NCI-H1092 treated with DMSO at 0.1 percent for 48 hours (cell line): ENCODE data around the gene CRIP2.

Experiments used
- DNase-seq: peaks from one replicate; lab custom pipeline; 2025; lab: John Stamatoyannopoulos, UW

Gene CRIP2

GRCh38 chr14:105476831-105477659 lies 2.4 kb downstream of the CRIP2 start:
- peak; percentile 65 for DNase-seq

GRCh38 chr14:105477660-105478397 lies 3.2 kb downstream of the CRIP2 start:
- DNase-seq: no peak

- DNase-seq: no peak
Measured at GRCh38 chr14:105478398-105479251, 4.0 kb downstream of the CRIP2 start.

DNA sequence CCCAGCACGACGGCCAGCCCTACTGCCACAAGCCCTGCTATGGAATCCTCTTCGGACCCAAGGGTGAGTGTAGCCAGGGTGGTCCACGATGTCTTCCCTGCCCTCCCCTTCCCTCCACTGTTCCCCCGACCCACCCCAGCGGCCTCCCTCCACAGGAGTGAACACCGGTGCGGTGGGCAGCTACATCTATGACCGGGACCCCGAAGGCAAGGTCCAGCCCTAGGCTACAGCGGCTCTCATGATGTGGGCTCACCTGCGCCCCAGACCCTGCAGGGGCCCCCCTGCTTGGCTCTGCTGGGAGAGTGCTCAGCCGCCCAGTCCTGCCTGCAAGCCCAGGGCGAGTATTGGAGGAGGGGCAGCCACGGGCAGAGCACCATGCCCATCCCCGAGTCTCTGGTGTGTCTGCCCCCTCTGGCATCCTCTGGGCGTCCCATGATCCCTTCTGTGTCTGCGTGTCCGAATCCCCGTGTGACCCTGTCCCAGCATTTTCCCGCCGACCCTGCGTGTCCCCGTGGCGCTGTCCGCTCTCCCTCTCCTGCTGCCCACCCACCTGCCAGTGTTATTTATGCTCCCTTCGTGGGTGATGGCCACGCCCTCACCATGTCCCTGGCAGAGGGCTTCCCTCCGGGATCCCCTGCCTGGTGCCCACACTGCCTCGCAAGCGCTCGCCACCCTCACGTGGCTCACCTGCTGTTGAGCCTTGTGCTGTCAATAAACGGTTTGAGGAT lies 5.0 kb downstream of the CRIP2 start:
- no peak for DNase-seq

DNA sequence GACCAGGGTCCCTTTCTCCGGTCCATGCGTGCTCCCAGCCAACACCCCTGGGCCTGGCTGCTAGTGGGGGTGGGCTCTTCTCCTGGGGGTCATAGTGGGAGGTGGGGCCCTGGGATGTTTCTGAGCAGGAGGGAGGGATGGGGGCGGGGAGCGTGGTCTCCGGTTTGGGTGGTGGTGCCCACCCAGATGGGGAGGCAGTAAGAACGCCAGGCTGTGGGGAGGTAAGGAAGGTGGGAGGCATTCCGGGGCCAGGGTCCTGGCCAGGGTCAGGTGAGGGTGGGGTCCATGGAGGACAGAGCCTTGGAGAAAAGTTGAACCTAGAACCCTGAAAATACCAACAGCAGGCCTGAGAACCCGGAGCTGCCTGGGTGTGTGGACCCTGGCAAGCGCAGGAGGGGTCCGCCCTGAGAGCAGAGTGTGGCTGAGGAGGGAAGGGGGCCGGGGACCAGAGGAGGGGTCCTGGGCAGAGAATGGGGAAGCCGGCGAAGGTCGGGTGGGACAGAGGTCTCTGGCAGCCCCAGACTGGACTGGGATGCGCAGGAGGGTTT lies 5.7 kb downstream of the CRIP2 start:
- no peak for DNase-seq

- peak; percentile 97 for DNase-seq
Measured at GRCh38 chr14:105480807-105481801, 6.5 kb downstream of the CRIP2 start.

DNA sequence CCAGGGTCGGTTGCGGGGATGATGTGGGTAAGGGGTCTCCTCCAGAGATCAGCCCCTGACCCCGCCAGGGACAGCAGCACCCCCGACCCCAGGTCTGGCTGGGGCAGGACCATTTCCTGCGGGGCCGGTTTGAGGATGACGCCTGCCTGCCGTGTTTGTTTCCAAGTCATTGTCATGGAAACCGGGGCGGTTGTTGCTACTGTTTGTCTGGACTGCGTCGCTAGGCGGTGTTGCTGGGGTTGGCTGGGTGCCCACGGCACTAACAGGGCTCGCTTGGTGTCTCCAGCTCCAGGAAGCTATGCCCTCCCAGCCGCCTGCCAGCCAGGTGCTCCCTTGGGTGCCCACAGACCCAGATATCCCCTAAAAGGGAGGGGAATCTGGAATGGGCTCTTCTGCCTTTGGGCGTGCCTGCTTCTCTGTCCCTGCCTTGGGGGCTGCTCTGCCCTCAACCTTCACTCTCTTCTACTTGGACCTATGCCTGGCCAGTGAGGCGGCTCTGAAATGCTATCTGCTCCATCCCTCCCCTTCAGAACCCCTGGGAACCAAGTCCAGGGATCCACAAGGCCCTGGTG lies 7.4 kb downstream of the CRIP2 start:
- DNase-seq: peak; percentile 94

DNA sequence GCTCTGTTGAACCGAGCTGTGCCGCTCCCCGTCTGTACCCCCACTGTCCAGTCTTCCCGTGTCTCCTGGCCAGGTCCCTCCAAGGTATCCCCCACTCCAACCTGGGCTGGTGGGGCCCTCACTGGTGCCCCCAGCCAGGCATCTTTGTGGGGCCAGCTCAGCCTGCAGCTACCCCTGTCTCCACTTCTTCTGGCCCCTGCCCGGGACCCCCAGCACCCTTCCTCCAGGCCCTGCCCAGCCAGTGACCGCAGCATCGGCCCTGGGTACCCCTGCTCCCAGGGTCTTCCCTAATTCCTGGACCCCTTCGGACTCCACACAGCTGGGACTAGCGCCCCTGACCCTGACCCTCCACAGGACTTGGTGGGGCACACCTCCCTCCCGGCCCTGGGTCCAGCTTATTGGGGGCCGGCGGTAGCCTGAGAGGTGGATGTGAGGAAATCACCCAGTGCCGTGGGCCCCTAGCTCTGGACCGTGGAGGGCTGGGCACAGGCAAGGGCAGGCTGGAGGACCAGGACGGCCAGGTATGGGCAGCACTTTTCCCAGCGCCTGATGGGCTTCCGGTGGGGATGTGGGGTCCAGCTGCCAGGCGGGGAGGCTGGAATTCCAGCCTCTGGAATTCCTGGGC lies 8.0 kb downstream of the CRIP2 start:
- DNase-seq: no peak

DNA sequence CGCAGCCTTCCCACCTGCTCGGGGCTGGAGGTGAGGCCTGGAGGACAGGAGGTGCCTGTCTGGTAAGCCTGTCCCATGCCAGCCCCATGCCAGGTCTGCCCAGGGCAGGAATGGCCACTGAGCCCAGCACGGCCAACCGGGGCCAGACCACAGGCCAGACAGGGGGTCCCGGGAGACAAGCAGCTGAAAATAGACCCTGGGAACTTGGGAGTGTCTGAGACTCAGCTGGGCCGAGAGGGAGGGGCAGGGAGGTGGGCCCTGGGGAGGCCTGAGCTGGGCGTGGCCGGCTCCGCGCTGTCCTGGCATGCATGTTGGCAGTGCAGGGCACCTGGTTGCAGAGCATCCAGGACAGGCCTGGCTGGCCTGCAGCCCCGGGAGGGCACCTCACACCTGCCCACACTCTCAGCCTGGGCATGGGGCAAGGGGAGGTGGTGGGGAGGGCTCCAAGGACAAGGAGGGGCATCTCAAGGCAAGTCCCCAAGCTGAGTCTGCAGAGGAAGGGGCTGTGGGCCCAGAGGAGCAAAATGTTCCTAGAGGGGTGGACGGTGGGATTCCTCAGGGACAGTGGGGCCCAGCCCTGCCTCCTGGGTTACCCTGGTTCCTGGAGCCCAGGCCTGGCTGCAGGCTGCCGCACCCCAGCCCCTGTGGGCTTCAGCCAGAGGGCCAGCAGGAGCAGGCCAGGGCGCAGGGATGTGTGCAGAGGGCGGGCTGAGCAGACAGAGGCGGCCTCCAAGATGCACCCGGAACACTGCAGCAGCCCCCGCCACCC lies 8.9 kb downstream of the CRIP2 start:
- DNase-seq: no peak

DNA sequence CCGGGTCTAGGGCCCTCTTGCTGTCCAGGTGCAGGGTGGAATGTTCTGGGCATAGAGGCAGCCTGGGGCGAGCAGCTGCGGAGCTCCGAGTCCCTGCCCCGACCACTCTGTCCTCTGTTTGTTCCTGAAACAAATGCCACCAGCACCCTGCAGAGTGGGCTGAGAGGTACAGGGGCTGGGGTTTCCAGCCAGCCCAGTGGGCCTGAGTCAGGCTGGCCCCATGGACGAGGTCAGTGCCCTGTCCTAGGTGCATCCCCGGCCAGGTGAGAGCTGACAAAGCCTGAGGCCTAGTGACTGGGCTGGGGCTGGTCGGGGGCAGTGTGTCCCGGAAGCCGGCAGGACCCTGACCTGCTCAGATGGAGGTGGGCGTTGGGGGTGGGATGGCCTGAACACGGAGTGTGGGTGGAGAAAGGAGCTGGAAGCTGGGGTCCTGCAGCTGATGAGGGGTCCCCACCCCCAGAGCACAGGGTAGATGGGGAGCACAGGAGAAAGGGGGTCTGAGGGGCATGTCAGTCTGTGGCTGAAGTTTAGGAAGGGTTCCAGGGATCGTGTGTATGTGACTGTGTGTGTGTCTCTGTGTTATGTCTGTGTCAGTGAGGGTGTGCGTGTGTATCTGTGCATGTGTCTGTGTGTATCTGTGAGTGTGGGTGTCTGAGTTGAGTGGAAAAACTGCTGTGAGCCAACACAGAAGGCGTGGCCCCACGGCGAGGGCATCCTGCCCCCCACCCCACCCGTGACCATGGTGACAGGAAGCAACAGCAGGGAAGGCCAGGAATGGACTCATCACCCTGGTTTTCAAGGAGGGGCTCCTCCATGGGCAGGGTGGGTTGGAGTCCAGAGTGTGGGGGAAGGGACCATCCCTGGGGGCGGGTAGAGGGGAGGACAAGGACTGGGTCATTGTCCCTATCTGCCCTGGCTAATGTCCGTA lies 9.7 kb downstream of the CRIP2 start:
- DNase-seq: peak; percentile 37

- DNase-seq: no peak
Measured at GRCh38 chr14:105484997-105485393, 10.4 kb downstream of the CRIP2 start.

DNA sequence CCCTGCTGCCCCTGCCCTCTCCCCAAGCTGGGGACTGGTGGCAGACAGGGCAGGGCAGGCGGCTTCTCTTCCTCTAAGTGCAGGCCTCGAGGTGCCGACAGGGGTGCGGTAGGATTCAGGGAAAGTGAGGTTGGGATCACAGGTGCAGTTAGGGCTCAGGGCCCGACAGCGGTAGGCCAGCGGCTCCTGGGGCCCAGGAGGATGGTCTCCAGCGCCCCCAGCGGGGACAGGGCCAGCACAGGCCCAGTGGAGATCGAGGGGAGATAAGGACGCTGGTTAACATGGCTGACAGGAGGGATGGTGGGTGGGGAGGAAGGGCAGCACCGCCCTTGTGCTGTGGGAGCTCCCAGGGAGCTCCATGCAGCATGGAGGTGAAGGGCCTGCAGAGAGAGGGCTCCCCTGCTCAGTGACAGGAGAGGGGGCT lies 11.1 kb downstream of the CRIP2 start:
- DNase-seq: no peak

DNA sequence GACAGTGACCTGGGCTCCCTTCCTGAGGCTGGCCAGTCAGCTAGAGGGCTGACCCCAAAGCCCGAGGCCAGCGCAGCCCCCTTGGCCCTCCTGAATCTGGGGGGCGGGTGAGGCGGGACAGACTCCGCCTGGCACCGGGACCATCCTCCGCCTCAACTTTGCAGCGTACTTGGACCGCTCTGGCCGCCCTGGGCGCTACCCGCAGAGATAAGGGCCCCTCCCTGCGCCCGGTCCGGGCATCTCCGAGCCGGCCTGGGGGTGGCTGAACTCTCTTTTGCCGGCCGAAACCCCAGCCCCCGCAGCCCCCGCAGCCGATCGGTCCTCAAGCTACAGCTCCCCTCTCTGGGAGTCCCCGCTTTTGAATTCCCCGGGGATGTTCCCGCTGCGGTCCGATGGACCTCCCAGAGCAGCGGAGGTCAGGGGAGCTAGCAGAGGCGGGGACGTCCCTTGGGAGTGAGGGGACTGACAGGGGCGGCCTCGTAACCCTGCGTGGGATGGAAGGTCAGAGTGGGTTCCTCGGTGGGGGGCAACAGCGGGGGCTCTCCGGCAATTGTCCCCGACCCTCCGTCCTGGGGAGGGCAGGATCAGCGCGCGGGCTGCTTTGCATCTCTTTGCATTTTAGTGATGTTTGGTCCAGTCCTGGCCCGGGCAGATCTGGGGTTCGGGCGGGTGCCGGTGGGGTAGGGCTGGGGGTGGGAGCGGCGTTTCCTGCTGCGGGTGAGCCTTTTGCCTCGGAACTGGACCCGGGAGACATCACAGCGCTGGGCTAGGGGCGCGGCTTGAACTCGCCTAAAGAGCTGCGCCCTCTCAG lies 11.7 kb downstream of the CRIP2 start, which contains the start of gene CRIP1:
CRIP1 (plus strand) TSS at position 724 of the 811 bp plus-strand sequence. CDS start 374 bp downstream, outside the sequence.
- no peak for DNase-seq

DNA sequence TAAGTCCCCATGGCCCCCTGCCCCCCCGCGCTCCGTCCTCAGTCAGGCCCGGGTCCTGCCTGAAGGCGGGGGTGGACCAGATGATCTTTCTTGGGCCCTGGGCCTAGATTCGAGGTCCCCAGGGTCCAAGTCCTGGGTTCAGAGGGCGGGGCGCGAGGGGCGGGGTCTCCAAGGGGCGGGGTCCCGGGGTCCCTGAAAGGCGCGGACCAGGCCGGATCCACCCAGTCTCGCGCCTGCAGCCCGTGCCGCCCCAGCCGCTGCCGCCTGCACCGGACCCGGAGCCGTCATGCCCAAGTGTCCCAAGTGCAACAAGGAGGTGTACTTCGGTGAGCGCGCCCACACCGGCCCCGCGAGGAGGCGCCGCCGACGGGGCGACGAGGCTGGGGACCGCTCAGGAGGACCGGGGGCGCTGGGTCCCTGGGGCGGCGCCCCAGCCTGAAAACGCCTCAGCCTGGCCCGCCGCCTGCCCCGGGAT lies 12.4 kb downstream of the CRIP2 start:
- DNase-seq: no peak

DNA sequence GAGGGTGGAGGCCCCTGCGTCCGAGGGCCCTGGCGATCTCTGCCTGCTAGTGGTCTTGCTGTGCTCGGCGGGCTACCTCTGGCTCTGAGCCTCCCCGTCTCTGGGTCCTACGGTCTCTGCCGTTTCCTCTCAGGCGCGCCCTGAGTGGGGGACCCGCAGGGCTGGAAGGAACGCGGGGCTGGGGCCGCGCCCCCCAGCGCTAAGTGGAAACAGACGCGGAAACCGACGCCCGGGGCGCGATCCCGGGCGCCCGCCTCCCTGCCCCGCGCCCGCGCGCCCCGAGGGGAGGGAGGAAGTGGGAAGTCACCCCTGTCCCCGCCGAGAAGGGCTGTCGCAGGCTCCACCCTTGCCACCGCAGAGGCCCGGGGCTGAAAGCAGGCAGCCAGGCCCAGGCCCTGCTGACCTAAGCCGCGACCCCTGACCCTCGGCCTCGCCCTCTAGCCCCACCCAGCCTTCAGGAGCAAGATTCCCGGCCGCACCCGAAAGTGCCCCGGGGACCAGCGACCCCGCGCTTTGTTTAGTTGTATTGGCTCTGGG lies 12.9 kb downstream of the CRIP2 start:
- DNase-seq: no peak
